B cell (primary cell): ENCODE results near the gene OTULINL. TPM values are rescaled to one million over a fixed set of nuclear protein-coding genes. Genes with fewer than 3 reads are reported as not detected.
A peak's percentile ranks its signal among the peaks of the same experiment; 100 is the strongest.

Experiments used
- ATAC-seq: fragments of 200-7000 bp; cut with Tn5 transposase; one replicate; pipeline ENCODE4 v1.10.0; 2021; ENCODE audit warnings: low read depth, mild to moderate bottlenecking, moderate number of reproducible peaks, moderate library complexity
- CTCF ChIA-PET: fragments of 350-600 bp; sonication (Branson Sonifier 250); formaldehyde crosslinking; loops from one replicate; lab custom pipeline; 2021; ENCODE audit warnings: antibody characterized with exemption, inconsistent platforms; lab: Charles Lee
- POLR2A ChIA-PET: fragments of 350-600 bp; sonication (Branson Sonifier 250); formaldehyde crosslinking; loops from one replicate; lab custom pipeline; 2021; ENCODE audit warnings: antibody characterized with exemption; lab: Charles Lee
- DNase-seq: peaks from one replicate; pipeline ENCODE4 v3.0.0; 2013
- H2AFZ ChIP-seq: 2 replicates; pipeline ENCODE4 v1.6.1; 2012; ENCODE audit warnings: mild to moderate bottlenecking, low read depth, low read length; ENCODE audit not compliant: insufficient read depth, poor library complexity, severe bottlenecking
- H3K27ac ChIP-seq, 2 donors: 1 replicate in 1 of 2; 2 replicates in 1 of 2; pipeline ENCODE4 v1.5.1; 2012 to 2013; ENCODE audit warnings: low read length in 2 of 2, mild to moderate bottlenecking in 2 of 2, moderate library complexity in 1 of 2
- H3K27me3 ChIP-seq, 4 experiments: fragments of 200-600 bp in 1 of 4; sonication (generic) in 1 of 4; replicated peaks in 1 of 4; 1 replicate in 2 of 4; 2 replicates in 2 of 4; pipeline versions ENCODE4 v1.6.1 to v1.7.0; 2013 to 2016; ENCODE audit warnings: low read length in 3 of 4, mild to moderate bottlenecking in 2 of 4, mixed read lengths in 1 of 4, moderate library complexity in 1 of 4; ENCODE audit not compliant: insufficient read depth in 4 of 4, control insufficient read depth in 3 of 4; ENCODE audit errors: control extremely low read depth in 1 of 4
- H3K36me3 ChIP-seq, 2 experiments: replicated peaks in 1 of 2; 1 replicate in 1 of 2; 2 replicates in 1 of 2; pipeline versions ENCODE4 v1.6.1 to v1.7.1; 2013; ENCODE audit warnings: low read length in 1 of 2; ENCODE audit not compliant: insufficient read depth in 2 of 2, control insufficient read depth in 1 of 2; ENCODE audit errors: control extremely low read depth in 1 of 2, extremely low read depth in 1 of 2
- H3K4me1 ChIP-seq, 2 donors: fragments of 200-600 bp in 1 of 2; sonication (generic) in 1 of 2; 1 replicate in 1 of 2; 2 replicates in 1 of 2; pipeline versions ENCODE4 v1.5.1 to v1.6.1; 2013 to 2017; ENCODE audit warnings: low read length in 2 of 2; ENCODE audit not compliant: control insufficient read depth in 2 of 2, insufficient read depth in 2 of 2
- H3K4me2 ChIP-seq: replicated peaks from 2 replicates; pipeline ENCODE3; 2012; ENCODE audit warnings: mild to moderate bottlenecking, low read depth, low read length; ENCODE audit not compliant: poor library complexity, severe bottlenecking
- H3K4me3 ChIP-seq, 5 experiments: fragments of 200-600 bp in 1 of 5; sonication (generic) in 1 of 5; 1 replicate in 3 of 5; 2 replicates in 2 of 5; pipeline versions ENCODE4 v1.5.1 to v1.7.0; 2011 to 2016; ENCODE audit warnings: low read length in 4 of 5, mild to moderate bottlenecking in 4 of 5, low read depth in 2 of 5, control low read depth in 1 of 5, moderate library complexity in 1 of 5; ENCODE audit not compliant: insufficient read depth in 1 of 5; ENCODE audit errors: control extremely low read depth in 1 of 5, extremely low read depth in 1 of 5
- H3K79me2 ChIP-seq: fragments of 200-600 bp; sonication (generic); one replicate; pipeline ENCODE4 v1.6.0; 2016; ENCODE audit warnings: low read length; ENCODE audit not compliant: control insufficient read depth, insufficient read depth
- H3K9ac ChIP-seq: fragments of 200-600 bp; sonication (generic); 2 replicates; pipeline ENCODE4 v1.6.1; 2017; ENCODE audit warnings: mild to moderate bottlenecking, low read length, moderate library complexity
- H3K9me3 ChIP-seq, 3 donors: one replicate each; pipeline versions ENCODE4 v1.6.1 to v1.7.1; 2013; ENCODE audit warnings: low read length in 2 of 3; ENCODE audit not compliant: control insufficient read depth in 2 of 3, insufficient read depth in 1 of 3; ENCODE audit errors: control extremely low read depth in 1 of 3
- H4K20me1 ChIP-seq: 2 replicates; pipeline ENCODE4 v1.6.0; 2012; ENCODE audit warnings: mild to moderate bottlenecking, low read length; ENCODE audit not compliant: insufficient read depth, control insufficient read depth, poor library complexity, severe bottlenecking
- H3K27ac Mint-ChIP-seq: one replicate; pipeline ENCODE4 v1.8.0; 2021; ENCODE audit warnings: mixed read lengths
- H3K27me3 Mint-ChIP-seq: one replicate; pipeline ENCODE4 v1.8.0; 2021; ENCODE audit warnings: mixed read lengths
- H3K4me1 Mint-ChIP-seq: one replicate; pipeline ENCODE4 v1.8.0; 2021; ENCODE audit warnings: mixed read lengths
- H3K4me3 Mint-ChIP-seq: one replicate; pipeline ENCODE4 v1.8.0; 2021; ENCODE audit warnings: mixed read lengths
- H3K9me3 Mint-ChIP-seq: one replicate; pipeline ENCODE4 v1.8.0; 2022; ENCODE audit warnings: mixed read lengths; ENCODE audit not compliant: insufficient read depth
- EZH2 ChIP-seq: IDR thresholded peaks from 2 replicates; pipeline ENCODE4 v1.6.1; 2012; ENCODE audit warnings: borderline replicate concordance, low read depth, mild to moderate bottlenecking, moderate library complexity, low read length; ENCODE audit not compliant: insufficient read depth, poor library complexity, severe bottlenecking
- WGBS: methylation state at CpG from one replicate; pipeline ENCODE4 v1.1.5; 2013; ENCODE audit warnings: missing lambda C conversion rate; ENCODE audit not compliant: insufficient coverage; 5-methylcytosine and 5-hydroxymethylcytosine counted together
- intact Hi-C: fragments of 100-400 bp; cut with micrococcal nuclease; formaldehyde crosslinking; loops from one replicate; pipeline ENCODE4 v1.10.0; 2022
- polyA plus RNA-seq: library from polyadenylated mRNA; depleted of rRNA; stranded (reverse); fragments of >200 nt; gene quantifications from 2 replicates; pipeline ENCODE4 v1.2.3, GENCODE V29; 2012
- total RNA-seq, 2 donors: library from RNA; stranded (reverse); fragments of 120-200 nt in 1 of 2; gene quantifications; 1 replicate in 1 of 2; 2 replicates in 1 of 2; pipeline versions ENCODE4 v1.2.3 to v1.2.4, GENCODE V29; 2013 to 2022
- TF ChIP-seq, protein P1 (sequence below): fragments of 200-600 bp; IDR thresholded peaks from one replicate; pipeline ENCODE4 v1.8.0; 2022; ENCODE audit warnings: antibody characterized with exemption, mild to moderate bottlenecking

OTULINL gene
- total and polyA plus RNA-seq, 2 donors (not counting 1 experiment from before 2014, with no cell fraction given): 0.33 to 0.81 TPM

DNA sequence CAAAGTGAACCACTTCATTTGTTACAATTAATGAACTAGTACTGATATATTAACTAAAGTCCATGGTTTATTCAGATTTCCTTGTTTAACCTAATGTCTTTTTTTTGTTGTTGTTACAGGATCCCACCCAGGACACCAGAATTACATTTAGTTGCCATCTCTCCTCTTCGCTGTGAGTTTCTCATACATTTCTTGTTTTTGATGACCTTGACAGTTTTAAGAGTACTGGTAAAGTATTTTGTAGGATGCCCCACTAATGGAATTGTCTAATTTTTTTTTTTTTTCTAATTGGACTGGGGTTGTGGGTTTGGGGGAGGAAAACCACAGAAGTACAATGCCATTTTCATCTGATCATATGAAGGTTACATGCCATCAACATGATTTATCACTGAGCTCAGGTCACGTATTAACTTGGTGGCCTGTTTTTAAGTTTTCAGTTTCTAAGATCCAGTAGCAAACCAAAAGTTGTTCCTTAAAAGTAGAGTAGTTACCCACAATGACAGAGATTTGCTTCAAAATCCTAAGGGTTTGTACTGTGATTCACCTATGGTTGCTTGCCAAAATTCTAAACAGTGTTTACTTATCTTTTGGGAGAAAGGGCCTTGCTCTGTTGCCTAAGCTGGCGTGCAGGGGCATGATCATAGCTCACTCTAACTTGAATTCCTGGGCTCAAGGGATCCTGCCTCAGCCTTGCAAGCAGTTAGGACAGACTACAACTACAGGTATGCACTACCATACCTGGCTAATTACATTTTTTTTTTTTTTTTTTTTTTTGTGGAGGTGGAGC, 78.4 kb downstream of the OTULINL start:
- Mint-ChIP-seq H3K27me3 (no peaks in the 10 kb centered on the region), H3K9me3 (no peaks in the 10 kb centered on the region), H3K27ac (no peak overlapping the region), H3K4me3 (no peak overlapping the region), H3K4me1 (peaks cover 42% of the 10 kb centered on the region)
- Histone ChIP-seq H3K4me1 (peaks cover 18 to 28% of the 10 kb centered on the region in 2 donors), H3K27me3 (no peaks in the 10 kb centered on the region), H3K36me3 (no peaks in the 10 kb centered on the region), H3K27ac (no peak overlapping the region), H3K9ac (no peak overlapping the region), H3K9me3 (no peaks in the 10 kb centered on the region), H3K4me2 (no peak overlapping the region), H3K79me2 (peaks cover 5% of the 10 kb centered on the region), H2AFZ (no peak overlapping the region), H3K4me3 (no peak overlapping the region), H4K20me1 (peaks cover 4% of the 10 kb centered on the region)
- CTCF ChIA-PET: interaction anchor here (5.0 kb wide), 1 partner anchor 12 kb away, joined by 37 read pairs; no protein-coding TSS in a partner anchor
- DNase-seq (no peak), ATAC-seq (no peak)
- POLR2A ChIA-PET: interaction anchor here (0.6 kb wide), 1 partner anchor 26 kb away, joined by 3 read pairs; no protein-coding TSS in a partner anchor
- WGBS: 100% methylated on average over 1 of the region's 3 CpGs
- TF ChIP-seq EZH2: no peak
- TF ChIP-seq, protein P1, sequence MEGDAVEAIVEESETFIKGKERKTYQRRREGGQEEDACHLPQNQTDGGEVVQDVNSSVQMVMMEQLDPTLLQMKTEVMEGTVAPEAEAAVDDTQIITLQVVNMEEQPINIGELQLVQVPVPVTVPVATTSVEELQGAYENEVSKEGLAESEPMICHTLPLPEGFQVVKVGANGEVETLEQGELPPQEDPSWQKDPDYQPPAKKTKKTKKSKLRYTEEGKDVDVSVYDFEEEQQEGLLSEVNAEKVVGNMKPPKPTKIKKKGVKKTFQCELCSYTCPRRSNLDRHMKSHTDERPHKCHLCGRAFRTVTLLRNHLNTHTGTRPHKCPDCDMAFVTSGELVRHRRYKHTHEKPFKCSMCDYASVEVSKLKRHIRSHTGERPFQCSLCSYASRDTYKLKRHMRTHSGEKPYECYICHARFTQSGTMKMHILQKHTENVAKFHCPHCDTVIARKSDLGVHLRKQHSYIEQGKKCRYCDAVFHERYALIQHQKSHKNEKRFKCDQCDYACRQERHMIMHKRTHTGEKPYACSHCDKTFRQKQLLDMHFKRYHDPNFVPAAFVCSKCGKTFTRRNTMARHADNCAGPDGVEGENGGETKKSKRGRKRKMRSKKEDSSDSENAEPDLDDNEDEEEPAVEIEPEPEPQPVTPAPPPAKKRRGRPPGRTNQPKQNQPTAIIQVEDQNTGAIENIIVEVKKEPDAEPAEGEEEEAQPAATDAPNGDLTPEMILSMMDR: no peak
- intact Hi-C loops: loop anchor here (5.0 to 10.0 kb wide), 6 partner anchors 155 to 1805 kb away; partner anchors contain the start of gene ZNF622

DNA sequence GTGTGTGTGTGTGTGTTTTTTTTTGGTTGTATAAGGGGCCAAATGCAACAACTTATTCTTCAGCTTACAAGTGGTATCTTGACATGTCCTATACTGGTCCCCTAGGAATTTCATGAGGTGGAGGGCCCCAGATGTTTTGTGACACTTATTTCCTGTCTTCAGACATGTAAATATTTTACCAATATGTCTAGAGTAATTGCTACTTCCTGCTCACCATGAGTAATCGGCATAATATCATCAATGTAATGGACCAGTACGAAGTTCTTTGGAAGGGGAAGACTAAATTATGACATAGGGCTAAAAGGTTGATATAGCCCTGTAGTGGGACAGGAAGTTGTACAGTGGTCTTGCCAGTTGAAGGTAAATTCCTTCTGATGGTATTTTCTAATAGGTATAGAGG, 79.2 kb downstream of the OTULINL start:
- no peaks in the 10 kb centered on the region for H3K36me3 ChIP-seq
- H3K4me3 Mint-ChIP-seq: peak overlapping the region; percentile 6
- ATAC-seq (no peak), DNase-seq (no peak)
- H3K9me3 ChIP-seq: no peaks in the 10 kb centered on the region
- peaks cover 4% of the 10 kb centered on the region for H4K20me1 ChIP-seq
- H3K4me3 ChIP-seq: no peak overlapping the region
- H3K27ac Mint-ChIP-seq: no peak overlapping the region
- H3K4me1 Mint-ChIP-seq: peaks cover 49% of the 10 kb centered on the region
- no peak overlapping the region for H2AFZ ChIP-seq
- H3K27me3 Mint-ChIP-seq: no peaks in the 10 kb centered on the region
- POLR2A ChIA-PET: interaction anchor here (0.6 kb wide), 1 partner anchor 25 kb away, joined by 3 read pairs; no protein-coding TSS in a partner anchor
- no peak overlapping the region for H3K4me2 ChIP-seq
- H3K9ac ChIP-seq: no peak overlapping the region
- intact Hi-C loops: loop anchor here (5.0 to 10.0 kb wide), 6 partner anchors 154 to 1804 kb away; partner anchors contain the start of gene ZNF622
- H3K27me3 ChIP-seq: no peaks in the 10 kb centered on the region
- CTCF ChIA-PET: interaction anchor here (5.0 kb wide), 1 partner anchor 13 kb away, joined by 37 read pairs; no protein-coding TSS in a partner anchor
- peaks cover 13% of the 10 kb centered on the region for H3K79me2 ChIP-seq
- H3K4me1 ChIP-seq: peaks cover 23 to 28% of the 10 kb centered on the region in 2 donors
- no peak overlapping the region for H3K27ac ChIP-seq
- H3K9me3 Mint-ChIP-seq: no peaks in the 10 kb centered on the region
- WGBS: no CpG with 5 or more reads among the region's 2 CpGs
- TF ChIP-seq, protein P1: no peak
- no peak for TF ChIP-seq EZH2
